Activated CD4-positive, alpha-beta T cell treated with anti-CD3 and anti-CD28 coated beads, Interleukin-10, Interleukin-2, amounts not matched to agents 100 ng/mL and 50 ng/mL, durations not matched to agents 16 hours and 8 hours (primary cell): ENCODE data around the gene PSEN1.

ENCODE experiments used
- DNase-seq: peaks from one replicate; pipeline ENCODE4 v3.0.0-alpha.2; 2020

The PSEN1 gene

GRCh38 chr14:73241481-73242165 lies 105.3 kb downstream of the PSEN1 start:
- no peak for DNase-seq

GRCh38 chr14:73242357-73242901 lies 106.1 kb downstream of the PSEN1 start:
- DNase-seq = peak; percentile 30

- no peak for DNase-seq
These were observed 107.0 kb downstream of the PSEN1 start for GRCh38 chr14:73243341-73243740.

GRCh38 chr14:73243748-73244147 lies 107.4 kb downstream of the PSEN1 start:
- no peak for DNase-seq

- DNase-seq = no peak
These were observed 108.4 kb downstream of the PSEN1 start for GRCh38 chr14:73244541-73245290.

- DNase-seq = peak; percentile 55
These were observed 109.4 kb downstream of the PSEN1 start for GRCh38 chr14:73245480-73246325.

GRCh38 chr14:73246387-73247150 lies 110.3 kb downstream of the PSEN1 start:
- DNase-seq = no peak

GRCh38 chr14:73248108-73248868 lies 112.0 kb downstream of the PSEN1 start:
- peak; percentile 42 for DNase-seq

GRCh38 chr14:73249108-73249507 lies 112.8 kb downstream of the PSEN1 start:
- no peak for DNase-seq

- DNase-seq = no peak
These were observed 113.4 kb downstream of the PSEN1 start for GRCh38 chr14:73249564-73250316.

GRCh38 chr14:73250317-73250713 lies 114.0 kb downstream of the PSEN1 start:
- DNase-seq = no peak

- DNase-seq = no peak
These were observed 114.6 kb downstream of the PSEN1 start for GRCh38 chr14:73250781-73251500.

GRCh38 chr14:73251516-73252215 lies 115.4 kb downstream of the PSEN1 start:
- DNase-seq = no peak

GRCh38 chr14:73252491-73253322 lies 116.4 kb downstream of the PSEN1 start:
- DNase-seq = no peak

GRCh38 chr14:73253323-73253610 lies 117.0 kb downstream of the PSEN1 start:
- DNase-seq = no peak

GRCh38 chr14:73253721-73254120 lies 117.4 kb downstream of the PSEN1 start:
- no peak for DNase-seq

- DNase-seq = no peak
These were observed 118.1 kb downstream of the PSEN1 start for GRCh38 chr14:73254247-73255004.

- DNase-seq = no peak
These were observed 118.7 kb downstream of the PSEN1 start for GRCh38 chr14:73255005-73255400.
